CD14-positive monocyte (primary cell): ENCODE results near the gene VASH2. TPM values are rescaled to one million over a fixed set of nuclear protein-coding genes. Genes with fewer than 3 reads are reported as not detected.

Source experiments
- DNase-seq, 3 donors: peaks; one replicate each; pipeline ENCODE4 v3.0.0-alpha.2; 2011 to 2022
- H2AFZ ChIP-seq: 2 replicates; pipeline ENCODE4 v1.6.0; 2012; ENCODE audit warnings: mild to moderate bottlenecking, low read depth, low read length, inconsistent platforms; ENCODE audit not compliant: insufficient read depth, poor library complexity, severe bottlenecking
- H3K27ac ChIP-seq, 2 donors: 1 replicate in 1 of 2; 2 replicates in 1 of 2; pipeline ENCODE4 v1.5.1; 2012 to 2013; ENCODE audit warnings: low read length in 2 of 2, control low read depth in 1 of 2, inconsistent platforms in 1 of 2, low read depth in 1 of 2, mild to moderate bottlenecking in 1 of 2
- H3K27me3 ChIP-seq, 2 donors: one replicate each; pipeline versions ENCODE4 v1.6.0 to v1.6.1; 2011 to 2013; ENCODE audit warnings: low read length in 2 of 2; ENCODE audit not compliant: control insufficient read depth in 2 of 2, insufficient read depth in 2 of 2
- H3K36me3 ChIP-seq, 2 donors: replicated peaks in 1 of 2; 1 replicate in 1 of 2; 2 replicates in 1 of 2; pipeline versions ENCODE4 v1.5.1 to v1.6.1; 2012 to 2013; ENCODE audit warnings: low read length in 2 of 2, control low read depth in 1 of 2, inconsistent platforms in 1 of 2, mild to moderate bottlenecking in 1 of 2; ENCODE audit not compliant: insufficient read depth in 2 of 2, control insufficient read depth in 1 of 2
- H3K4me1 ChIP-seq, 2 donors: 1 replicate in 1 of 2; 2 replicates in 1 of 2; pipeline versions ENCODE4 v1.5.1 to v1.6.1; 2012 to 2013; ENCODE audit warnings: low read length in 2 of 2, control low read depth in 1 of 2, inconsistent platforms in 1 of 2, mild to moderate bottlenecking in 1 of 2, moderate library complexity in 1 of 2; ENCODE audit not compliant: insufficient read depth in 2 of 2, control insufficient read depth in 1 of 2
- H3K4me2 ChIP-seq: replicated peaks from 2 replicates; pipeline ENCODE3; 2012; ENCODE audit warnings: low read length, moderate library complexity, mild to moderate bottlenecking; ENCODE audit not compliant: poor library complexity, severe bottlenecking; ENCODE audit errors: extremely low read depth
- H3K4me3 ChIP-seq, 3 experiments: fragments of 200-600 bp in 1 of 3; sonication (generic) in 1 of 3; replicated peaks in 1 of 3; 1 replicate in 2 of 3; 2 replicates in 1 of 3; pipeline ENCODE4 v1.5.1; 2011 to 2013; ENCODE audit warnings: low read length in 3 of 3, mild to moderate bottlenecking in 3 of 3, control low read depth in 2 of 3, low read depth in 2 of 3, inconsistent platforms in 1 of 3, moderate library complexity in 1 of 3
- H3K79me2 ChIP-seq: 2 replicates; pipeline ENCODE4 v1.6.0; 2012; ENCODE audit warnings: mild to moderate bottlenecking, control low read depth, inconsistent platforms, low read length, moderate library complexity; ENCODE audit not compliant: insufficient read depth
- H3K9ac ChIP-seq: 2 replicates; pipeline ENCODE4 v1.6.0; 2017; ENCODE audit warnings: low read length, mild to moderate bottlenecking; ENCODE audit not compliant: insufficient read depth, poor library complexity, severe bottlenecking
- H3K9me3 ChIP-seq, 2 donors: replicated peaks in 1 of 2; 1 replicate in 1 of 2; 2 replicates in 1 of 2; pipeline versions ENCODE4 v1.5.1 to v1.6.1; 2012 to 2013; ENCODE audit warnings: low read length in 2 of 2, control low read depth in 1 of 2; ENCODE audit not compliant: control insufficient read depth in 1 of 2, insufficient read depth in 1 of 2
- H4K20me1 ChIP-seq: 2 replicates; pipeline ENCODE4 v1.6.0; 2012; ENCODE audit warnings: mild to moderate bottlenecking, low read length, control low read depth, moderate library complexity; ENCODE audit not compliant: insufficient read depth
- H3K27ac Mint-ChIP-seq, 7 donors: one replicate each; pipeline ENCODE4 v1.8.0; 2020; ENCODE audit warnings: mild to moderate bottlenecking in 7 of 7, mixed read lengths in 7 of 7, moderate library complexity in 6 of 7, inconsistent platforms in 2 of 7
- H3K27me3 Mint-ChIP-seq, 3 donors: one replicate each; pipeline ENCODE4 v1.8.0; 2021 to 2022; ENCODE audit warnings: low read depth in 3 of 3, mild to moderate bottlenecking in 3 of 3, mixed read lengths in 3 of 3, moderate library complexity in 3 of 3, inconsistent platforms in 1 of 3
- H3K36me3 Mint-ChIP-seq, 2 donors: one replicate each; pipeline ENCODE4 v1.8.0; 2020; ENCODE audit warnings: mixed read lengths in 2 of 2, inconsistent platforms in 1 of 2, mild to moderate bottlenecking in 1 of 2
- H3K4me1 Mint-ChIP-seq: one replicate; pipeline ENCODE4 v1.8.0; 2020; ENCODE audit warnings: mild to moderate bottlenecking, mixed read lengths
- H3K4me3 Mint-ChIP-seq, 2 donors: one replicate each; pipeline ENCODE4 v1.8.0; 2020; ENCODE audit warnings: mild to moderate bottlenecking in 2 of 2, mixed read lengths in 2 of 2, moderate library complexity in 1 of 2
- H3K9me3 Mint-ChIP-seq, 7 donors: one replicate each; pipeline ENCODE4 v1.8.0; 2020 to 2022; ENCODE audit warnings: mixed read lengths in 7 of 7, mild to moderate bottlenecking in 6 of 7, moderate library complexity in 6 of 7, inconsistent platforms in 2 of 7
- WGBS: methylation state at CpG from one replicate; pipeline ENCODE4 v1.1.5; 2013; ENCODE audit warnings: missing lambda C conversion rate; ENCODE audit not compliant: insufficient coverage; 5-methylcytosine and 5-hydroxymethylcytosine counted together
- intact Hi-C, 2 donors: fragments of 100-400 bp; cut with micrococcal nuclease; formaldehyde crosslinking; loops; one replicate each; pipeline versions ENCODE4 v1.15.0 to v1.15.1; 2023
- polyA plus RNA-seq, 3 donors: library from polyadenylated mRNA; depleted of rRNA in 1 of 3; unstranded in 2 of 3; stranded (reverse) in 1 of 3; fragments of 300-500 nt in 2 of 3; fragments of >200 nt in 1 of 3; fragmentation: Illumina TruSeq in 2 of 3; gene quantifications; 1 replicate in 2 of 3; 2 replicates in 1 of 3; pipeline ENCODE4 v1.2.3, GENCODE V29; 2012 to 2021
- TF ChIP-seq, protein P1 (sequence below): fragments of 200-600 bp; IDR thresholded peaks from one replicate; pipeline ENCODE4 v1.8.0; 2022; ENCODE audit warnings: antibody characterized with exemption, mild to moderate bottlenecking

The VASH2 gene
- polyA plus RNA-seq, 3 donors, result 0.07 TPM; not detected in 2

DNA sequence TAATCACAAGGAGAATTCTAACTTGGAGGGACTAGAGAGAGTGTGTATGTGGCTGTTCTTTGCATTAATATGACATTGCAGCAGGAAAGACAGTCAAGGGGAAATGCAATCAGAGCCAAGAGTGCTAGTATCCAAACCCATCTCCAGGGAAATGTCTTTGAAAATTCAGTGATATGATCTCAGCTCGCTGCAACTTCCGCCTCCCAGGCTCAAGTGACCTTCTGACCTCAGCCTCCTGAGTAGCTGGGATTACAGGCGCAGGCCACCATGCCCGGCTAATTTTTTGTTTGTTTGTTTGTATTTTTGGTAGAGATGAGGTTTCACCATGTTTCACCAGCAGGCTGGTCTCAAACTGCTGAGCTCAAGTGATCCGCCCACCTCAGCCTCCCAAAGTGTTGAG, 16.3 kb downstream of the VASH2 start:
- WGBS, result 91% methylated on average over 3 of the region's 5 CpGs
- H3K9me3 ChIP-seq, result no peaks in the 10 kb centered on the region
- no peak overlapping the region for H3K9ac ChIP-seq
- H3K36me3 Mint-ChIP-seq, result no peaks in the 10 kb centered on the region
- no peak for DNase-seq
- H3K27ac ChIP-seq, result no peak overlapping the region
- no peaks in the 10 kb centered on the region for H3K27me3 ChIP-seq
- no peak overlapping the region for H3K4me3 ChIP-seq
- intact Hi-C loops, result no loop called here
- no peak overlapping the region for H3K4me3 Mint-ChIP-seq
- no peaks in the 10 kb centered on the region for H3K9me3 Mint-ChIP-seq
- H4K20me1 ChIP-seq, result no peaks in the 10 kb centered on the region
- no peaks in the 10 kb centered on the region for H3K79me2 ChIP-seq
- no peak overlapping the region for H2AFZ ChIP-seq
- H3K4me1 Mint-ChIP-seq, result no peaks in the 10 kb centered on the region
- H3K27ac Mint-ChIP-seq, result no peak overlapping the region
- H3K4me2 ChIP-seq, result no peak overlapping the region
- H3K36me3 ChIP-seq, result no peaks in the 10 kb centered on the region
- H3K27me3 Mint-ChIP-seq, result peaks cover 4 to 7% (median 5%) of the 10 kb centered on the region in 3 donors
- TF ChIP-seq, protein P1, sequence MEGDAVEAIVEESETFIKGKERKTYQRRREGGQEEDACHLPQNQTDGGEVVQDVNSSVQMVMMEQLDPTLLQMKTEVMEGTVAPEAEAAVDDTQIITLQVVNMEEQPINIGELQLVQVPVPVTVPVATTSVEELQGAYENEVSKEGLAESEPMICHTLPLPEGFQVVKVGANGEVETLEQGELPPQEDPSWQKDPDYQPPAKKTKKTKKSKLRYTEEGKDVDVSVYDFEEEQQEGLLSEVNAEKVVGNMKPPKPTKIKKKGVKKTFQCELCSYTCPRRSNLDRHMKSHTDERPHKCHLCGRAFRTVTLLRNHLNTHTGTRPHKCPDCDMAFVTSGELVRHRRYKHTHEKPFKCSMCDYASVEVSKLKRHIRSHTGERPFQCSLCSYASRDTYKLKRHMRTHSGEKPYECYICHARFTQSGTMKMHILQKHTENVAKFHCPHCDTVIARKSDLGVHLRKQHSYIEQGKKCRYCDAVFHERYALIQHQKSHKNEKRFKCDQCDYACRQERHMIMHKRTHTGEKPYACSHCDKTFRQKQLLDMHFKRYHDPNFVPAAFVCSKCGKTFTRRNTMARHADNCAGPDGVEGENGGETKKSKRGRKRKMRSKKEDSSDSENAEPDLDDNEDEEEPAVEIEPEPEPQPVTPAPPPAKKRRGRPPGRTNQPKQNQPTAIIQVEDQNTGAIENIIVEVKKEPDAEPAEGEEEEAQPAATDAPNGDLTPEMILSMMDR, result no peak
- no peaks in the 10 kb centered on the region for H3K4me1 ChIP-seq

DNA sequence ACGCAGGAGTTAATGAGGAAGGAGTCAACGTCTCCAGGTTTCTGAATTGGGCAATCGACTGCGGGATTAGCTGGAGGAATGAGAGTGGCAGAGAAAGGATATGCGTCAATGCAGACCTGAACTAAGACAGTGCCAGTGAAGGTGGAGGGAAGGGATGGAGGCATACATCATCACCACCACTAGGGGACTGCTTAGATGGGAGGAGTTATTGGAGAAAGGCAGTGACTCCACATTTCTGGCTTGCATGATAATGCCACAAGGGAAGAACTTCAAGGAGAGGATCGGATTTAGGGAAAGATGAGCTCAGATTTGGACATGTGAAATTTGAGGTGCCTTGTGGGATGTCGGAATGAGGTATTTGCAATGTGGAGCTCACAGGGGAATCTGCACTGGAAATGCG, 17.5 kb downstream of the VASH2 start:
- Histone ChIP-seq H2AFZ (no peak overlapping the region), H3K27ac (no peak overlapping the region), H3K9me3 (no peaks in the 10 kb centered on the region), H3K27me3 (no peaks in the 10 kb centered on the region), H3K4me3 (no peak overlapping the region), H3K4me2 (no peak overlapping the region), H3K79me2 (no peaks in the 10 kb centered on the region), H3K4me1 (no peaks in the 10 kb centered on the region), H3K9ac (no peak overlapping the region), H3K36me3 (no peaks in the 10 kb centered on the region), H4K20me1 (no peaks in the 10 kb centered on the region)
- Mint-ChIP-seq H3K27ac (no peak overlapping the region), H3K27me3 (peaks cover 3 to 7% (median 5%) of the 10 kb centered on the region in 3 donors), H3K36me3 (no peaks in the 10 kb centered on the region), H3K4me1 (no peaks in the 10 kb centered on the region), H3K9me3 (no peaks in the 10 kb centered on the region), H3K4me3 (no peak overlapping the region)
- no peak for DNase-seq
- TF ChIP-seq, protein P1, result peak; percentile 65
- intact Hi-C loops, result no loop called here
- WGBS, result 61% methylated on average over 5 of the region's 8 CpGs
